Measurements from ENCODE around the gene ERC2. TPM values are rescaled to one million over a fixed set of nuclear protein-coding genes. Genes with fewer than 3 reads are reported as not detected.

ERC2 gene
- total RNA-seq, 1 donor from 2014 or later = 1.5 TPM

- no peaks in the 10 kb centered on the region for H3K9me3 ChIP-seq
- no peaks in the 10 kb centered on the region for H3K27me3 ChIP-seq (ENCODE audit: low read depth)
- H3K27ac ChIP-seq = no peak overlapping the region
- intact Hi-C loops (cut with DNase I) = no loop called here
- no peak overlapping the region for H3K4me3 ChIP-seq
- H3K4me1 ChIP-seq = no peaks in the 10 kb centered on the region
- DNase-seq (no peak), ATAC-seq (no peak)
- H3K36me3 ChIP-seq = no peaks in the 10 kb centered on the region
- TF ChIP-seq CTCF (IDR thresholded peaks at IDR 0.05) = no peak
Observed at GRCh38 chr3:55929154-55929869, 539.0 kb downstream of the ERC2 start.

DNA sequence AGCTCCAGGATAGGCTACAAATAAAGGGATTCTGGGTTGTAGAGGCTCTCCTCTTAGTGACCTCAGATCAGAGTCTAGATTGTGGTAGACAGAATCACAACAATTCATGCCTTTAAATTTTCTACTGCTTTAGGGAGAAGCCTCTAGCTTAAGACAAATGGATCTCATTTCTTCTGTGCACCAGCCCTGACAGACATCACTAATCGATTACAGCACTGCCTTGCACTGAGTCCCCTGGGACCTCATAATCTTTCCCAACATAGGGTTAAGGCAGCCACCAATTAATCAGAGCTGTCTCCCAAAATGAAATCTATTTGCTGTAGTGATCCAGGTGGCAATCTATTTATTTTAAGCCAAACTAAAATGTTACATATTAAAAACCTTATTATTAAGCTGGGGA is 544.6 kb downstream of the ERC2 start:
- no peak overlapping the region for H3K4me3 ChIP-seq
- H3K36me3 ChIP-seq = no peaks in the 10 kb centered on the region
- no peaks in the 10 kb centered on the region for H3K4me1 ChIP-seq
- H3K27me3 ChIP-seq (ENCODE audit: low read depth) = no peaks in the 10 kb centered on the region
- H3K9me3 ChIP-seq = no peaks in the 10 kb centered on the region
- no peak for ATAC-seq
- intact Hi-C loops (cut with DNase I) = no loop called here
- no peak overlapping the region for H3K27ac ChIP-seq
- DNase-seq = no peak
- no peak for TF ChIP-seq CTCF (IDR thresholded peaks at IDR 0.05)

- H3K9me3 ChIP-seq = no peaks in the 10 kb centered on the region
- no peaks in the 10 kb centered on the region for H3K4me1 ChIP-seq
- no peaks in the 10 kb centered on the region for H3K36me3 ChIP-seq
- intact Hi-C loops (cut with DNase I) = no loop called here
- DNase-seq = no peak
- ATAC-seq = no peak
- no peak overlapping the region for H3K27ac ChIP-seq
- H3K27me3 ChIP-seq (ENCODE audit: low read depth) = no peaks in the 10 kb centered on the region
- no peak overlapping the region for H3K4me3 ChIP-seq
- no peak for TF ChIP-seq CTCF (IDR thresholded peaks at IDR 0.05)
Observed at GRCh38 chr3:55923207-55923606, 545.1 kb downstream of the ERC2 start.

- Histone ChIP-seq H3K27me3 (ENCODE audit: low read depth) (no peaks in the 10 kb centered on the region), H3K9me3 (no peaks in the 10 kb centered on the region), H3K27ac (no peak overlapping the region), H3K4me1 (no peaks in the 10 kb centered on the region), H3K4me3 (no peak overlapping the region), H3K36me3 (no peaks in the 10 kb centered on the region)
- TF ChIP-seq CTCF (IDR thresholded peaks at IDR 0.05) = no peak
- no peak for DNase-seq
- intact Hi-C loops (cut with DNase I) = no loop called here
- no peak for ATAC-seq
Observed at GRCh38 chr3:55912880-55913279, 555.4 kb downstream of the ERC2 start.

DNA sequence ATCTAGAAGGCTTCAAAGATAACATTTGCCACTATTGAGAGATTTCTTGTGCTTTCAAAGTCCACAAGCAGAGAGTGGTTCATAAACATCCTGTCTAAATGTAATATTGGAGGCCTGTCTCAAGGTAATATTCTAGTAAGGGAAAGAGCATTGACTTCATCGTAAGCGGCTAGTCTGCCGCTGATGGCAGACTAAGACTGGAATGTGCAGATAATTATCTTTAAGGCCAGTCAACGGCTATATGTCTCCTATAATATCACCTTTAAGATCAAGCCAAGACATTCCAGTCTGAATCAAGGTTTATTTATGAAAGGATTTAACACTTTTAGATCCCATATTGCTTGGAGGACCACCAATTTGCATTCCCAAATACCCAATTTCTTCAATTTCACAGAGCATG is 557.0 kb downstream of the ERC2 start:
- H3K27me3 ChIP-seq (ENCODE audit: low read depth) = no peaks in the 10 kb centered on the region
- intact Hi-C loops (cut with DNase I) = no loop called here
- H3K4me3 ChIP-seq = no peak overlapping the region
- ATAC-seq = no peak
- DNase-seq = no peak
- H3K4me1 ChIP-seq = peaks cover 3% of the 10 kb centered on the region
- no peaks in the 10 kb centered on the region for H3K9me3 ChIP-seq
- H3K36me3 ChIP-seq = no peaks in the 10 kb centered on the region
- TF ChIP-seq CTCF (IDR thresholded peaks at IDR 0.05) = no peak
- no peak overlapping the region for H3K27ac ChIP-seq

Data from lower lobe of right lung (tissue), 2 donors.